Muscle of leg (tissue), 11 donors: ENCODE results near the gene DCDC2. TPM values are rescaled to one million over a fixed set of nuclear protein-coding genes. Genes with fewer than 3 reads are reported as not detected.
"Not testable (repeated sequence)": the region's sequence is repeated elsewhere in the genome, so short reads cannot be mapped to it uniquely, and the experiment has no call there.

ENCODE experiments used
- DNase-seq: peaks from one replicate; pipeline ENCODE4 v3.0.0; 2013
- H3K27ac ChIP-seq: one replicate; pipeline ENCODE4 v1.5.1; 2013; ENCODE audit warnings: mild to moderate bottlenecking, low read length, control low read depth
- H3K27me3 ChIP-seq: one replicate; pipeline ENCODE4 v1.6.1; 2013; ENCODE audit warnings: low read length; ENCODE audit not compliant: control insufficient read depth, insufficient read depth
- H3K36me3 ChIP-seq: one replicate; pipeline ENCODE4 v1.6.1; 2013; ENCODE audit warnings: low read length; ENCODE audit not compliant: control insufficient read depth, insufficient read depth
- H3K4me1 ChIP-seq: one replicate; pipeline ENCODE4 v1.6.1; 2013; ENCODE audit warnings: low read length; ENCODE audit not compliant: control insufficient read depth, insufficient read depth
- H3K4me3 ChIP-seq: one replicate; pipeline ENCODE4 v1.5.1; 2013; ENCODE audit warnings: low read length, control low read depth
- H3K9me3 ChIP-seq: replicated peaks from 2 replicates; pipeline ENCODE4 v1.6.1; 2013; ENCODE audit warnings: low read depth, low read length; ENCODE audit not compliant: control insufficient read depth
- WGBS: methylation state at CpG from one replicate; pipeline ENCODE4 v1.1.5; 2013; ENCODE audit warnings: missing lambda C conversion rate; ENCODE audit not compliant: insufficient coverage; 5-methylcytosine and 5-hydroxymethylcytosine counted together
- polyA plus RNA-seq, 8 donors: library from polyadenylated mRNA; unstranded; fragments of 120-200 nt; gene quantifications; one replicate each; pipeline versions ENCODE4 v1.2.1 to v1.2.3, GENCODE V29; 2013; ENCODE audit warnings: inconsistent platforms in 1 of 8, low replicate concordance in 1 of 8; ENCODE audit not compliant: insufficient read length in 8 of 8, insufficient read depth in 1 of 8
- total RNA-seq: library from RNA; stranded (reverse); fragments of 120-200 nt; gene quantifications from one replicate; pipeline ENCODE4 v1.2.4, GENCODE V29; 2013

The DCDC2 gene
- total and polyA plus RNA-seq, 9 donors: 0.04 to 0.60 (median 0.17) TPM

GRCh38 chr6:24378473-24379097 lies 20.7 kb upstream of the DCDC2 start:
- H3K4me1 ChIP-seq: no peaks in the 10 kb centered on the region
- no peak overlapping the region for H3K27ac ChIP-seq
- H3K9me3 ChIP-seq: no peaks in the 10 kb centered on the region
- no peak overlapping the region for H3K4me3 ChIP-seq
- 20% methylated on average over 1 of the region's 1 CpG for WGBS
- no peaks in the 10 kb centered on the region for H3K27me3 ChIP-seq
- no peak for DNase-seq
- H3K36me3 ChIP-seq: no peaks in the 10 kb centered on the region

GRCh38 chr6:24376871-24377270 lies 19.0 kb upstream of the DCDC2 start:
- Histone ChIP-seq H3K27ac (no peak overlapping the region), H3K4me1 (no peaks in the 10 kb centered on the region), H3K4me3 (no peak overlapping the region), H3K9me3 (no peaks in the 10 kb centered on the region), H3K36me3 (no peaks in the 10 kb centered on the region), H3K27me3 (no peaks in the 10 kb centered on the region)
- no peak for DNase-seq
- 0% methylated on average over 1 of the region's 4 CpGs for WGBS

GRCh38 chr6:24374612-24375011 lies 16.8 kb upstream of the DCDC2 start:
- no peaks in the 10 kb centered on the region for H3K27me3 ChIP-seq
- no peaks in the 10 kb centered on the region for H3K9me3 ChIP-seq
- WGBS: 92% methylated on average over 6 of the region's 6 CpGs
- no peak overlapping the region for H3K4me3 ChIP-seq
- no peaks in the 10 kb centered on the region for H3K36me3 ChIP-seq
- H3K27ac ChIP-seq: no peak overlapping the region
- H3K4me1 ChIP-seq: no peaks in the 10 kb centered on the region
- no peak for DNase-seq

- not testable (repeated sequence) for H3K4me1 ChIP-seq, DNase-seq, H3K27ac ChIP-seq, H3K36me3 ChIP-seq, H3K4me3 ChIP-seq, H3K9me3 ChIP-seq, H3K27me3 ChIP-seq
- WGBS: 83% methylated on average over 1 of the region's 8 CpGs
Observed at GRCh38 chr6:24365103-24365633, 7.3 kb upstream of the DCDC2 start.

- not testable (repeated sequence) for DNase-seq
Observed at GRCh38 chr6:24362363-24362762, 4.5 kb upstream of the DCDC2 start.

GRCh38 chr6:24359640-24360454 lies 2.0 kb upstream of the DCDC2 start:
- Histone ChIP-seq H3K9me3 (no peaks in the 10 kb centered on the region), H3K27me3 (peaks cover 26% of the 10 kb centered on the region), H3K4me1 (peaks cover 12% of the 10 kb centered on the region), H3K4me3 (peak overlapping the region; percentile 40), H3K36me3 (no peaks in the 10 kb centered on the region), H3K27ac (no peak overlapping the region)
- 5% methylated on average over 54 of the region's 55 CpGs for WGBS
- DNase-seq: peak; percentile 78

More at GRCh38 chr6:24362363-24362762, 4.5 kb upstream of the DCDC2 start:
- H3K27me3 ChIP-seq: peaks cover 22% of the 10 kb centered on the region
- 72% methylated on average over 4 of the region's 5 CpGs for WGBS
- peaks cover 12% of the 10 kb centered on the region for H3K4me1 ChIP-seq
- not testable (repeated sequence) for H3K4me3 ChIP-seq, H3K36me3 ChIP-seq, H3K9me3 ChIP-seq, H3K27ac ChIP-seq

GRCh38 chr6:24358219-24358821 lies 461 bp upstream of the DCDC2 start:
- Histone ChIP-seq H3K27me3 (peaks cover 26% of the 10 kb centered on the region), H3K9me3 (no peaks in the 10 kb centered on the region), H3K27ac (no peak overlapping the region), H3K36me3 (no peaks in the 10 kb centered on the region), H3K4me3 (no peak overlapping the region), H3K4me1 (peaks cover 12% of the 10 kb centered on the region)
- no peak for DNase-seq
- 41% methylated on average over 3 of the region's 12 CpGs for WGBS

GRCh38 chr6:24356310-24356973 lies 1.4 kb downstream of the DCDC2 start:
- Histone ChIP-seq H3K4me1 (peaks cover 12% of the 10 kb centered on the region), H3K36me3 (no peaks in the 10 kb centered on the region), H3K4me3 (no peak overlapping the region), H3K27ac (no peak overlapping the region), H3K9me3 (no peaks in the 10 kb centered on the region), H3K27me3 (peaks cover 26% of the 10 kb centered on the region)
- DNase-seq: no peak
- WGBS: 55% methylated on average over 2 of the region's 5 CpGs

GRCh38 chr6:24355393-24355792 lies 2.5 kb downstream of the DCDC2 start:
- peaks cover 11% of the 10 kb centered on the region for H3K4me1 ChIP-seq
- DNase-seq: no peak
- H3K4me3 ChIP-seq: no peak overlapping the region
- no peaks in the 10 kb centered on the region for H3K36me3 ChIP-seq
- no peak overlapping the region for H3K27ac ChIP-seq
- peaks cover 28% of the 10 kb centered on the region for H3K27me3 ChIP-seq
- no CpG with 5 or more reads among the region's 4 CpGs for WGBS
- H3K9me3 ChIP-seq: no peaks in the 10 kb centered on the region

GRCh38 chr6:24353861-24354260 lies 4.0 kb downstream of the DCDC2 start:
- whole genome bisulfite sequencing: no CpG with 5 or more reads among the region's 1 CpG

More at GRCh38 chr6:24353861-24354260, 4.0 kb downstream of the DCDC2 start:
- H3K4me3 ChIP-seq: no peak overlapping the region
- DNase-seq: no peak
- peaks cover 4% of the 10 kb centered on the region for H3K4me1 ChIP-seq
- no peak overlapping the region for H3K27ac ChIP-seq
- H3K9me3 ChIP-seq: no peaks in the 10 kb centered on the region
- peaks cover 18% of the 10 kb centered on the region for H3K27me3 ChIP-seq
- H3K36me3 ChIP-seq: no peaks in the 10 kb centered on the region
